Stimulated activated CD4-positive, alpha-beta T cell treated with anti-CD3 and anti-CD28 coated beads, TNF-alpha, amount 100 ng/mL, for 48 hours (primary cell): ENCODE measurements around the gene PSIP1.
"Not testable (repeated sequence)": the region's sequence is repeated elsewhere in the genome, so short reads cannot be mapped to it uniquely, and the experiment has no call there.

Experiments
- DNase-seq, 3 donors: peaks; one replicate each; pipeline ENCODE4 v3.0.0-alpha.2; 2020; ENCODE audit warnings: low read depth in 3 of 3

Gene PSIP1

DNA sequence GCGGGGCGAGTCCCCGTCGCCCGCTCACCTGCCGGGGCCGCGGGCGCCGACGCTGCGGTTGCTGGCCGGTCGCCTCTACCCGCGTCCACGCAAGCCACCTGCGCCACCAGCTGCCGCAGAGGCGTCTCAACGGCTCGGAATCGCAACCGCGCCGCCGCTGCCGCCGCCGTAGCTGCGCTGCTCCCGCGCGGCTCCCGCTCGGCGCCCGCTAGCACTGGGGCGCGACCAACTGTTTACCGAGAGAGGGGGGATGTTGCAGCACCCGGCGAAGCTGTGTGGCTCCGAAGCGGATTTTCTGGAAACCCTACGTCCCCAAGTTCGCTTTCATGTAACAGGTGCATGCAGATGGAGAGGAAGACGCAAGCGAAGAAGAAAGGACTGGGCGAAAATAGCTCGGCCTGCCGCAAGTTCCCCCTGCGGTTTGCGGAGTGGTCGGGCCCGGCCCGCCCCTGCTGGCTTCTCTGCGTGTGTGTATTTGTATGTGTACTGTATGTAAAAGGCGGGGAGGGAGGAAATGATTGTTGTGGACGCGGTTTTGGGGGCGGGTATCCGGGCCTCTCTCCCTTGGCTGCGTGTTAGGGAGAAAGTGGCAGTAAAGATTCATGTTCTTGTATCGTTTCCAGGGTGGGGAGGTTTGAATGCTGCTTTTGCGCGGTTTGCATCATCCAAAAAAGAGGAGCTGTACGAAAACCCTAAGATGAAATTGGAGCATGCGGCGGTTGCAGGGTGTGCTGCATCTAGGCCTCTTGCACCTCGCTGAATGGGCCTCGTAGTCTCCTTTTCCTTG is at the start of gene PSIP1:
TSS of gene PSIP1 (minus strand) at position 182 of the 787 bp plus-strand sequence. CDS start 782 bp downstream, outside the sequence.
- DNase-seq, result peak; percentile 74 to 79 (median 76)

- no peak for DNase-seq
Observed at GRCh38 chr9:15553528-15553898, 42.7 kb upstream of the PSIP1 start.

GRCh38 chr9:15552636-15553527 is 42.1 kb upstream of the PSIP1 start, which contains the start of gene CCDC171:
Gene CCDC171, plus strand, starts transcription at chr9:15553043. Its CDS starts 11,046 bp downstream, at chr9:15564089.
- peak; percentile 73 to 77 (median 77) for DNase-seq

- DNase-seq, result no peak
Observed at GRCh38 chr9:15549611-15550010, 38.8 kb upstream of the PSIP1 start.

GRCh38 chr9:15543047-15543813 is 32.5 kb upstream of the PSIP1 start:
- no peak for DNase-seq

- DNase-seq, result no peak
Observed at GRCh38 chr9:15542624-15543023, 31.9 kb upstream of the PSIP1 start.

GRCh38 chr9:15541872-15542271 is 31.1 kb upstream of the PSIP1 start:
- DNase-seq, result no peak

DNA sequence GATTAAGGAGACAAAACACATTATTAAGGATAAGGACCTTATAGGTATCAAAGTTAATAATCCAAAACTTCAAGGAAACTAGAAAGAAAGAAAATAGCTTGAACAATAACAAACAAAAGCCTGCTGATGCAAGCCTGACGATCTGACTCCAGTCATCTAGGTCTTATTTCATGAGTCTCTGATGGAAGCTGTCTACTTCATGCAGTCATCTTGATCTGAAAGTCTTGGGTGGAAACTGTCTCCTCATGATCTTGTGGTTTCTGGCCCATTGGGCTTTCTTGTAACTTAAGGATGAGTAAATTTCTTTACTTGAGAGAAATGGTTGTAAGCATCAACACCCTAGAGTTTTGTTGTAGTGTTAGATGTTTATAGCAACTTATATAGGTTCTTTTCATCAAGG is 20.6 kb upstream of the PSIP1 start:
- DNase-seq, result no peak

GRCh38 chr9:15529566-15530324 is 19.0 kb upstream of the PSIP1 start:
- no peak for DNase-seq

DNA sequence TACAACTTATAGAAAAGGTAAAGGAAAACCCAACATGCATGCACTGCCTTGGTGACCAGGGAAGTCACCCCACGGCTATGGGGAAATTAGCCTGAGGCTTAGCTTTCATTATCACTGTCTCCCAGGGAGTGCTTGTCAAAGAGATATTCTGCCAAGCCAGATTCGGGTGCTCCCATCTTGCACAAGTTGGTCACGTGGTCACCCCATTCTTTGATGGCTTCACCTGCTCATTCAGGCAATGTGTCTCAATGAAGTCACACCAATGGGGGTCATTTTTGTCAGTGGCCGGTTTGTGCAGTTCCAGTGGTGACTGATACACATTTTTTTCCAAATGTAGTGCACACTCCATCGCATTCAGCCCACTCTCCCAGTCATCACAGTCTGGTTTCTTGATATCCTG is 16.3 kb upstream of the PSIP1 start:
- DNase-seq, result not testable (repeated sequence)

GRCh38 chr9:15525958-15526357 is 15.2 kb upstream of the PSIP1 start:
- DNase-seq, result no peak

DNA sequence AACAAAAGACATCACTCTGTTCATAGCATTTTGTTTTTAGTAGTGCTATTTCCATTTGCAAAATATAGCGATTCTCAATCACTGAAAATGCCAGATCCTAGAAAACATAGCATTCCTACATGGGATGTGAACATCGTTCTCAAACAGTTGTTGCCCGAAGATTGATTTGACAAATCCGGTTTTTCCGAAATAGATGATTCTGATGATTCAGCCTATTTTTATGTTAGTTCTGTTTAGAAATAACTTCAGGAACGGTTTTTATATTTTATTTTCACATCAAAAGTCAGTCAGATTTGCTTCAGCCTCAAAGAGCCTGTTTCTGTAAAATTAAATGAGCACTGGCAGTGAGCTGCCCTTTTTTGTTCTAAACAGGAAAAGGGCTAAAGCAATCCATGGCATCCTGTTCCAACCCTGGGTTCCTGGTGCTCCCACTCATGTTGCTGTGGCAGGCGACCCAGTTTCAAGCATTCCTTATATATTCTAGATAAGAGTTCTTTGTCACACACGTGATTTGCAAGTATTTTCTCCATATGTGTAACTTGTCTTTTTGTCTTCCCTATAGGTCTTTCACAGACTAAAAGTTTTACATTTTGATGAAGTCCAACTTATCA is 14.2 kb upstream of the PSIP1 start:
- no peak for DNase-seq

DNA sequence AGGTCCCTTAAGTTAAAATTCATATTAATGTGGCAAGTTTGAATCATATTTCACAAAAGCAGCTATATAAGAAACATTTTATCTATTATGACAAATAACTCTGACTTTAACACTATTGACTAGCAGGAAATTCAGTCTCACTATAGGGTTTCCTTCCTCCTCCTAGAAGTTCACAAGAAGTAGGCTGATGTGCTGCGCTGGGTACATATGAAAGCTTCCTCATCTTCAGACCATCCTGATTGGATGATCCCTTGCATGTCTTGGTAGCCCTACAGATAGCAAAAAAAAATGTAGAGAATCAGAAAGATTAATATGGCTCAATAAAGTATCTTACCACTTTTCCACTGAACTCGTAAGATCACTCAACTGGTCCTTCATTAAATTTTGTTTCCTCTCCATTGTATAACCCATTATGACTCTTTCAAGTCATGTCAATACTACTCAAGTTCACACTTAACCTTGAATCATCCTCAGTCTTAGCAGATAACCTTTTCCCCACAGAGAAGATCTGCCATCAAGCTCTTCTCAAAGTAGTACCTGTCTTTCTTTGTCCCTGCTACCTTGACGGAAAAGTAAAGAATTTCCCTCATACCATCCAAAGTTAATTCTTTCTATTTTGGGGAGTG is 11.5 kb upstream of the PSIP1 start:
- DNase-seq, result no peak

GRCh38 chr9:15521254-15521653 is 10.5 kb upstream of the PSIP1 start:
- DNase-seq, result no peak

GRCh38 chr9:15519831-15520230 is 9.1 kb upstream of the PSIP1 start:
- no peak for DNase-seq

- DNase-seq, result peak in 2 of 3 donors; percentile 2 to 15
Observed at GRCh38 chr9:15513335-15513734, 2.6 kb upstream of the PSIP1 start.

DNA sequence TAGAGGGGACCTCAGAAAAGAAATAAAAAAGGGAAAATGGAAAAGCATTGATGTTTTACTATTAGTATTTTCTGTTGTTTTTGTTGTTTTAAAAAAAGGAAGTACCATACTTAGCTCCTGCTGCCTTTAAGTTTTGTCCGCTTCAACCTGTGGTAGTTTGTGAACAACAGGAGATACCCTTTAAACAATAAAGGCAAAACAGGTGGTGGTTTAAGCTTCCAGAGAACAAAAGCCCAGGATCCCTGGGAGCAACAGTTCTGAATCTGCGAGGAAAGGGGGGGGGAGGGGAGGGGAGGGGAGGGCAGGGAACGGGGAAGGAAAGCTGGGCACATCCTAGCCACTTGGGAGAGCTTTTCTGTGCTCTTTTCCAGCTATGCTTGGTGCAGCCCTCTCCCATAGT is 2.1 kb upstream of the PSIP1 start:
- no peak for DNase-seq

- DNase-seq, result no peak
Observed at GRCh38 chr9:15512204-15512603, 1.4 kb upstream of the PSIP1 start.

DNA sequence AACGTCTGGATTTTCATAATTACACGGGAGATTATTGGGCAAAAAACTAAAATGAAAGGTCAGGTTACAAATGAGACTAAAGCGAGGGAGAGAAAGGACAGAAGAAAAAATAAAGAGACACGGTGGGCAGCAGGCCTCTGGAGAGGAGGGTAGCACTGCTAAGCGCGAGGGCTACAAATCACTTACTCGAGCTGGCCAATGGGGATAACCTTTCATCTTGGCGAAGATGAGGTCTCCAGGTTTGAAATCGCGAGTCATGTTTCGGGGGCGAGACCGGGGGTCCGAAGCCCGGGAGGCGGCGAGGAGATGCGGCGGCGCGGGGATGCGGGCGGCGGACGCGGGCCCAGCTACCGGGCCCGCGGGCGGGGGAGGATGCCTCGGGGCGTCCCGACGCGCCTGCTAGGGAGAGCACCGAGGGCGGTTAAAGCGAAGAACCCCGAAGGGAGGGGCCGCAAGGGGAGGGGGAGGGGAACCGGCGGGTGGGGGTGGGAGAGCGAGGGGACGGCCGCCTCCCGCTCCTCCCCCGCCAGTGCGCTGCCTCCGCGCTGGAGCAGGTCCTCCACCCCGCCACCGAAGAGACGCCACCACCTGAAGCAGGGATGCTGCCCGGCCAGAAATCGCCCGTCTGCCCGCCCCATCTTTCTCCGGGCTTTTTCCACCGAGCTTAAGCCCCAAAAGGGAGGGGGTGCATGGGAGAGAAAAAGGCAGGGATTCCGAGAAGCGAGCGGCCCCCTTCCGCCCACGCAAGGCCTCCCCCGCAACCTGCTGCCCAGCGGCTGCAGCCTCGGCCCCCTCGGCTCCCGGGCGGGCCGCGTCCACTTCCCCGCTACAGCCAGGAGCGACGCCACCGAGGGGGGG is 610 bp downstream of the PSIP1 start:
- DNase-seq, result peak; percentile 30 to 63 (median 35)
